ENCODE measurements around the gene DHX57.

DNA sequence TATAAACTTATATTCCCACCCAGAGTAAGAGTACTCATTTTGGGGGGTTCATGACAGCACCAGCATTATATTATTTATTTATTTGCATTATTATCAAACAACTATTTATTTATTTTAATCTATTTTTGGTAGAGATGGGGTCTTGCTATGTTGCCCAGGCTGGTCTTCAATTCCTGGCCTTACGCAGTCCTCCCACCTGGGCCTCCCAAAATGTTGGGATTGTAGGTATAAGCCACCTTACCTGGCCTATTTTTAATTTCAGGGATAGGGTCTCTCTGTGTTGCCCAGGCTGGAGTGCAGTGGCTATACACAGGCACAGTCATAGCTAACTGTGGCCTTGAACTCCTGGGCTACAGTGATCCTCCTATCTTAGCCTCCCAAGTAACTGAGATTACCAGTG is 67.1 kb downstream of the DHX57 start:
- TF ChIP-seq, protein P1, sequence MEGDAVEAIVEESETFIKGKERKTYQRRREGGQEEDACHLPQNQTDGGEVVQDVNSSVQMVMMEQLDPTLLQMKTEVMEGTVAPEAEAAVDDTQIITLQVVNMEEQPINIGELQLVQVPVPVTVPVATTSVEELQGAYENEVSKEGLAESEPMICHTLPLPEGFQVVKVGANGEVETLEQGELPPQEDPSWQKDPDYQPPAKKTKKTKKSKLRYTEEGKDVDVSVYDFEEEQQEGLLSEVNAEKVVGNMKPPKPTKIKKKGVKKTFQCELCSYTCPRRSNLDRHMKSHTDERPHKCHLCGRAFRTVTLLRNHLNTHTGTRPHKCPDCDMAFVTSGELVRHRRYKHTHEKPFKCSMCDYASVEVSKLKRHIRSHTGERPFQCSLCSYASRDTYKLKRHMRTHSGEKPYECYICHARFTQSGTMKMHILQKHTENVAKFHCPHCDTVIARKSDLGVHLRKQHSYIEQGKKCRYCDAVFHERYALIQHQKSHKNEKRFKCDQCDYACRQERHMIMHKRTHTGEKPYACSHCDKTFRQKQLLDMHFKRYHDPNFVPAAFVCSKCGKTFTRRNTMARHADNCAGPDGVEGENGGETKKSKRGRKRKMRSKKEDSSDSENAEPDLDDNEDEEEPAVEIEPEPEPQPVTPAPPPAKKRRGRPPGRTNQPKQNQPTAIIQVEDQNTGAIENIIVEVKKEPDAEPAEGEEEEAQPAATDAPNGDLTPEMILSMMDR (conservative IDR thresholded peaks at IDR 0.05 in 1 of 2, IDR thresholded peaks at IDR 0.05 in 1 of 2; ENCODE audit: extremely low read depth in 1 of 2, insufficient read depth in 1 of 2, low read depth in 1 of 2, low read length in 2 of 2), result no peak
- TF ChIP-seq EZH2 (IDR thresholded peaks at IDR 0.05; ENCODE audit: borderline replicate concordance, low read length), result no peak

All from mammary epithelial cell (primary cell).